GM12891 (cell line): Measurements from ENCODE around the gene YIF1A.

Experiments
- PAX5 ChIP-seq: IDR thresholded peaks from 2 replicates; pipeline ENCODE4 v1.6.1; 2011; ENCODE audit warnings: low read length, moderate library complexity, mild to moderate bottlenecking; ENCODE audit not compliant: insufficient read depth, severe bottlenecking
- POLR2A ChIP-seq: IDR thresholded peaks from 2 replicates; pipeline ENCODE4 v1.6.1; 2011; ENCODE audit warnings: low read depth, low read length, control low read depth
- POLR2AphosphoS5 ChIP-seq: IDR thresholded peaks from 2 replicates; pipeline ENCODE4 v1.6.1; 2011; ENCODE audit warnings: low read depth, low read length, control low read depth

GRCh38 chr11:66240781-66241136, 48.2 kb downstream of the YIF1A start:
- TF ChIP-seq POLR2AphosphoS5 (no peak), POLR2A (no peak), PAX5 (no peak)
